Measurements from ENCODE around the gene PCNT. TPM values are rescaled to one million over a fixed set of nuclear protein-coding genes. Genes with fewer than 3 reads are reported as not detected.

Gene PCNT
- total and polyA plus RNA-seq, 2 of the 8 experiments (the other 6 are each of a cell fraction or from before 2014, with no cell fraction given): 9.9 to 45.1 TPM

DNA sequence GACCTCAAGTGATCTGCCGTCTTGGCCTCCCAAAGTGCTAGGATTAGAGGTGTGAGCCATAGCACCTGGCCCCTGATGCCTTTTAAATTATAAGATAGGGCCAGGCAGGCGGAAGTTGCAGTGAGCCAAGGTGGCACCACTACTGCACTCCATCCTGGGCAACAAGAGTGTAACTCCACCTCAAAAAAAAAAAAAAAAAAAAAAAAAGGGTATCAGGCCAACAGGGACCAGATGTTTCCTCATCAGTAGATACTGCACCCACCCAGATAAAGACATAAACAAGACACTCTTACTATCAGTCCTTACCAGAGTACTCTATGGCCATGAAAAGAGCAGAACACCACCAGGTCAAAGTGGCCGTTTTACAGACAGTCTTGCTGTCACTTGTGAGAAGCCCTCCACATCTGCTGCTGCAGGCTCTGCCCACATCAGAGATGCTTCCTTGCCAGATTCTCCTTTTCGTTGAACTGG lies 3.6 kb upstream of the PCNT start:
- FAIRE-seq: no peak
- 77% methylated on average over 4 of the region's 4 CpGs; no CpG with 5 or more reads in 1 of the 2 experiments for WGBS, 2 experiments (ENCODE audit: extremely low coverage in 1 of 2, insufficient coverage in 1 of 2, insufficient read length in 1 of 2, insufficient replicate concordance in 2 of 2, low coverage in 1 of 2, low lambda C conversion rate in 2 of 2, missing lambda C conversion rate in 1 of 2)

More for the DNA sequence above, 3.6 kb upstream of the PCNT start:
- Histone ChIP-seq H3K23me2 (ENCODE audit: low read depth, low read length) (peaks cover 12% of the 10 kb centered on the region), H3K79me1 (ENCODE audit: low read depth, low read length) (peaks cover 14% of the 10 kb centered on the region), H3K9ac (replicated peaks in 1 of 4; ENCODE audit: extremely low read depth in 1 of 4, low read depth in 3 of 4, low read length in 3 of 4) (no peak overlapping the region), H2BK15ac (ENCODE audit: low read length) (no peak overlapping the region), H3K36me3 (ENCODE audit: control insufficient read depth in 2 of 4, insufficient read depth in 4 of 4, low read length in 3 of 4) (peaks cover 0 to 2% (median 0%) of the 10 kb centered on the region in 4 experiments; a peak in 1 of 8 replicates), H3K27me3 (replicated peaks in 1 of 4; ENCODE audit: control insufficient read depth in 3 of 4, extremely low read depth in 1 of 4, insufficient read depth in 3 of 4, low read length in 3 of 4) (no peaks in the 10 kb centered on the region), H3K14ac (ENCODE audit: insufficient read length) (no peak overlapping the region), H3K23ac (ENCODE audit: insufficient read length) (no peak overlapping the region), H4K20me1 (replicated peaks in 1 of 2; ENCODE audit: control insufficient read depth in 1 of 2, insufficient read depth in 2 of 2, low read length in 2 of 2) (peaks cover 7 to 27% of the 10 kb centered on the region in 2 experiments), H4K91ac (replicated peaks; ENCODE audit: insufficient read length, low read length) (no peak overlapping the region), H2BK20ac (ENCODE audit: low read length) (no peak overlapping the region), H4K5ac (ENCODE audit: insufficient read length, low read depth, low read length) (no peak overlapping the region), H3K4me3 (ENCODE audit: extremely low read depth in 1 of 4, insufficient read depth in 2 of 4, low read depth in 3 of 4, low read length in 4 of 4) (peak overlapping the region in 1 of 4 experiments; percentile 8; a peak in 1 of 8 replicates), H2BK12ac (ENCODE audit: low read depth, low read length) (no peak overlapping the region), H3K56ac (replicated peaks; ENCODE audit: insufficient read length, low read depth, low read length) (no peak overlapping the region), H2AFZ (ENCODE audit: low read length) (no peak overlapping the region), H2BK120ac (replicated peaks; ENCODE audit: low read depth, low read length) (no peak overlapping the region), H3K4me1 (replicated peaks in 1 of 4; ENCODE audit: control insufficient read depth in 3 of 4, insufficient read depth in 4 of 4, low read length in 3 of 4) (peaks cover 0 to 20% (median 14%) of the 10 kb centered on the region in 4 experiments; a peak in 6 of 7 replicates), H3K79me2 (ENCODE audit: control insufficient read depth in 1 of 2, insufficient read depth in 2 of 2, low read length in 2 of 2) (peaks cover 11 to 36% of the 10 kb centered on the region in 2 experiments), H3K4ac (replicated peaks; ENCODE audit: insufficient read length, low read depth, low read length) (no peak overlapping the region), H4K8ac (ENCODE audit: extremely low read depth, insufficient read depth, low read length) (no peak overlapping the region), H3K4me2 (ENCODE audit: insufficient read depth in 1 of 2, low read depth in 2 of 2, low read length in 2 of 2) (peak overlapping the region in 1 of 2 experiments; percentile 97; a peak in 1 of 4 replicates), H3K27ac (ENCODE audit: low read depth, low read length) (no peak overlapping the region), H3K18ac (ENCODE audit: extremely low read depth, low read length) (no peak overlapping the region), H3K9me3 (ENCODE audit: insufficient read depth in 2 of 2, low read depth in 1 of 2, low read length in 1 of 2) (no peaks in the 10 kb centered on the region), H2BK5ac (ENCODE audit: low read depth, low read length) (no peak overlapping the region), H2AK5ac (ENCODE audit: low read depth, low read length) (no peak overlapping the region)
- TF ChIP-seq SUZ12 (IDR thresholded peaks at IDR 0.05; ENCODE audit: low read length) (no peak), RFX5 (IDR thresholded peaks at IDR 0.05; ENCODE audit: borderline replicate concordance, low read depth, low read length) (no peak), TBP (IDR thresholded peaks at IDR 0.05; ENCODE audit: low read depth, low read length) (no peak), BCL11A (IDR thresholded peaks at IDR 0.05; ENCODE audit: low read depth in 2 of 2, low read length in 2 of 2) (no peak), RXRA (IDR thresholded peaks at IDR 0.05; ENCODE audit: insufficient read depth, low read depth, low read length) (no peak), JUND (IDR thresholded peaks at IDR 0.05; ENCODE audit: low read length) (no peak), JUN (IDR thresholded peaks at IDR 0.05; ENCODE audit: low read depth, low read length) (no peak)
- POLR2A ChIA-PET (ENCODE audit: partially characterized antibody): interaction anchor here (1.0 to 4.5 kb wide), 2 partner anchors 9 to 24 kb away, joined by 3 to 22 read pairs; no protein-coding TSS in a partner anchor
- DNase-seq (ENCODE audit: low read depth in 1 of 2, low spot score in 2 of 2): no peak
- CTCF ChIA-PET (ENCODE audit: partially characterized antibody): no interaction called here
